K562 (cell line): ENCODE data around the gene ECSIT. TPM values are rescaled to one million over a fixed set of nuclear protein-coding genes. Genes with fewer than 3 reads are reported as not detected.

Experiments used
- DEAF1 ChIP-seq: fragments of 450-650 bp; formaldehyde crosslinking; IDR thresholded peaks from 2 replicates; pipeline ENCODE4 v1.4.0; 2020; ENCODE audit warnings: mild to moderate bottlenecking, moderate library complexity
- DPF2 ChIP-seq: fragments of 450-650 bp; IDR thresholded peaks from 2 replicates; pipeline ENCODE4 v1.6.1; 2016
- ETV6 ChIP-seq, 3 experiments: fragments of 150-350 bp in 1 of 3; sonication (generic) in 1 of 3; formaldehyde crosslinking in 1 of 3; IDR thresholded peaks; 2 replicates each; pipeline versions ENCODE4 v1.6.1 to v1.8.0; 2014 to 2022; ENCODE audit warnings: borderline replicate concordance in 2 of 3, low read depth in 2 of 3, antibody characterized with exemption in 1 of 3, low read length in 1 of 3, mild to moderate bottlenecking in 1 of 3, missing genetic modification reagents in 1 of 3
- GATA2 ChIP-seq: sonication (generic); formaldehyde crosslinking; IDR thresholded peaks from 2 replicates; pipeline ENCODE4 v1.4.0; 2020; ENCODE audit warnings: mild to moderate bottlenecking, missing genetic modification reagents
- HMG20A ChIP-seq: fragments of 450-650 bp; formaldehyde crosslinking; conservative IDR thresholded peaks from 2 replicates; pipeline ENCODE4 v1.4.0; 2020; ENCODE audit warnings: mild to moderate bottlenecking, mixed read lengths
- KDM2B ChIP-seq: fragments of 250-450 bp; sonication (Bioruptor Pico); IDR thresholded peaks from 2 replicates; pipeline ENCODE4 v1.8.0; 2021; ENCODE audit warnings: mild to moderate bottlenecking, moderate library complexity
- MEF2D ChIP-seq: conservative IDR thresholded peaks from 2 replicates; pipeline ENCODE4 v1.6.1; 2016; ENCODE audit warnings: low read depth, missing genetic modification characterization, missing compliant biosample characterization
- MYNN ChIP-seq, 2 experiments: sonication (generic); formaldehyde crosslinking in 1 of 2; IDR thresholded peaks; 2 replicates each; pipeline versions ENCODE4 v1.5.0 to v1.6.1; 2016 to 2020; ENCODE audit warnings: antibody characterized with exemption in 1 of 2, missing genetic modification reagents in 1 of 2
- NFYB ChIP-seq: IDR thresholded peaks from 2 replicates; pipeline ENCODE4 v1.6.1; 2011; ENCODE audit warnings: mild to moderate bottlenecking, moderate library complexity; ENCODE audit not compliant: insufficient read length; ENCODE audit errors: extremely low read depth
- PCBP2 ChIP-seq: fragments of 200-400 bp; formaldehyde crosslinking; IDR thresholded peaks from 2 replicates; pipeline ENCODE4 v1.6.1; 2018; ENCODE audit warnings: low read length, low read depth, mild to moderate bottlenecking, moderate library complexity; ENCODE audit not compliant: poor library complexity, severe bottlenecking
- POLR2A ChIP-seq: fragments of 450-650 bp; conservative IDR thresholded peaks from 2 replicates; pipeline ENCODE4 v1.6.1; 2016
- SETDB1 ChIP-seq: IDR thresholded peaks from one replicate; pipeline ENCODE4 v1.6.1; 2012; ENCODE audit warnings: low read length, control low read depth, inconsistent platforms
- SMAD3 ChIP-seq: fragments of 450-650 bp; formaldehyde crosslinking; conservative IDR thresholded peaks from 2 replicates; pipeline ENCODE4 v1.4.0; 2020; ENCODE audit warnings: mild to moderate bottlenecking
- SMARCA5 ChIP-seq: fragments of 450-650 bp; IDR thresholded peaks from 2 replicates; pipeline ENCODE4 v1.6.1; 2016
- SNRNP70 ChIP-seq: fragments of 200-400 bp; formaldehyde crosslinking; optimal IDR thresholded peaks from 2 replicates; pipeline ENCODE3; 2017; ENCODE audit warnings: low read depth, low read length
- TAF1 ChIP-seq: IDR thresholded peaks from 2 replicates; pipeline ENCODE4 v1.6.1; 2011; ENCODE audit warnings: mild to moderate bottlenecking, low read length, moderate library complexity; ENCODE audit not compliant: insufficient read depth, control insufficient read depth, severe bottlenecking; ENCODE audit errors: extremely low read depth
- TAF15 ChIP-seq: fragments of 200-400 bp; formaldehyde crosslinking; IDR thresholded peaks from 2 replicates; pipeline ENCODE4 v1.6.1; 2017; ENCODE audit warnings: mild to moderate bottlenecking, low read depth, low read length, moderate library complexity
- ZKSCAN8 ChIP-seq: fragments of 200-800 bp; sonication (Bioruptor generic); IDR thresholded peaks from 2 replicates; pipeline ENCODE4 v1.6.1; 2016; ENCODE audit warnings: missing genetic modification characterization, missing compliant biosample characterization
- ZNF512 ChIP-seq: IDR thresholded peaks from 2 replicates; pipeline ENCODE4 v1.6.1; 2016; ENCODE audit warnings: missing genetic modification characterization, missing compliant biosample characterization
- ZNF717 ChIP-seq: fragments of 250-450 bp; sonication (Bioruptor Pico); IDR thresholded peaks from 2 replicates; pipeline ENCODE4 v1.5.0; 2021
- ZNF76 ChIP-seq: fragments of 250-450 bp; sonication (Bioruptor Pico); IDR thresholded peaks from 2 replicates; pipeline ENCODE4 v1.4.0; 2020; ENCODE audit warnings: mild to moderate bottlenecking, moderate library complexity, borderline replicate concordance
- ZNF764 ChIP-seq: fragments of 250-450 bp; sonication (Bioruptor Pico); IDR thresholded peaks from 2 replicates; pipeline ENCODE4 v1.4.0; 2020; ENCODE audit warnings: low read depth, mild to moderate bottlenecking, moderate library complexity
- polyA plus RNA-seq, 8 experiments: library from polyadenylated mRNA; depleted of rRNA in 4 of 8; stranded (reverse) in 5 of 8; unstranded in 3 of 8; fragments of >200 nt; fragmentation: Nextera tagmentation in 2 of 8; fragmentation: Illumina TruSeq in 1 of 8; extraction: Ambion mirVana in 2 of 8; extraction: Trizol in 1 of 8; gene quantifications; 2 replicates each; pipeline versions ENCODE4 v1.2.1 to v1.2.3, GENCODE V29; 2011 to 2014; ENCODE audit warnings: inconsistent platforms in 1 of 8, missing spikeins in 1 of 8
- total RNA-seq, 7 experiments: library from RNA; depleted of rRNA in 6 of 7; stranded (reverse); fragments of >200 nt in 6 of 7; fragmentation: Illumina TruSeq in 2 of 7; extraction: Trizol in 2 of 7; gene quantifications; 2 replicates each; pipeline versions ENCODE4 v1.2.1 to v1.2.3, GENCODE V29; 2011 to 2021; ENCODE audit warnings: low replicate concordance in 1 of 7
- TF ChIP-seq, protein P1 (sequence below): fragments of 250-450 bp; sonication (Bioruptor Pico); IDR thresholded peaks from 2 replicates; pipeline ENCODE4 v1.4.0; 2020

ECSIT gene
- total and polyA plus RNA-seq, 9 of the 15 experiments (the other 6 are each of a cell fraction or from before 2014, with no cell fraction given), result 1.1 to 82.5 (median 43.9) TPM

DNA sequence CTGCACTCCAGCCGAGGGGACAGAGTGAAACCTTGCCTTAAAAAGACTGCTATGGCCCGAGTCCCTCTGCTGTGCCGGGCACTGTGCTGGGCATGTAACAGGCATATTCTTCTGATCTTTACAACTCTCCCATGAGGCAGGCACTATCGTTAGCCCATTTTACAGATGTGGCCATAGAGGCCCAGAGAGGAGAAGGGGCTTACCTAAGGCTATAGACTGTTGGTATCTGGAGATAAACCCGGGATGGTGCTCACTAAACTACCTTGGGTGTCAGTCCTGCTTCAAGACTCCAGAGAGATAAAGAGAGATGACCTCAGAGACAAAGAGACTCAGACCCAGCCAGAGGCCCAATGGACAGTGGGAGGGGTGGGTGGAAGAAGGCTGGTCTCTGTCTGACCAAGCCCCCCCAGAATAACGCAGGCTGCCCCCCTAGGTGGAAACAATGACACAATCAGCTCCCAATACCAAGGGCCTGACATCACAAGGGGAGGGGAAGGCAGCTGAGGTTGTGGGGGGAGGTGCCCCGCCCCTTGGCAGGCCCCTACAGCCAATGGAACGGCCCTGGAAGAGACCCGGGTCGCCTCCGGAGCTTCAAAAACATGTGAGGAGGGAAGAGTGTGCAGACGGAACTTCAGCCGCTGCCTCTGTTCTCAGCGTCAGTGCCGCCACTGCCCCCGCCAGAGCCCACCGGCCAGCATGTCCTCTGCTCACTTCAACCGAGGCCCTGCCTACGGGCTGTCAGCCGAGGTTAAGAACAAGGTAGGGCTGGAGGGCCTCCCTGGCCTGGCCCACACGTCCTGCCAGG is 9.5 kb upstream of the ECSIT start, which contains the start of gene CNN1 (continued):
- TF ChIP-seq, protein P1, sequence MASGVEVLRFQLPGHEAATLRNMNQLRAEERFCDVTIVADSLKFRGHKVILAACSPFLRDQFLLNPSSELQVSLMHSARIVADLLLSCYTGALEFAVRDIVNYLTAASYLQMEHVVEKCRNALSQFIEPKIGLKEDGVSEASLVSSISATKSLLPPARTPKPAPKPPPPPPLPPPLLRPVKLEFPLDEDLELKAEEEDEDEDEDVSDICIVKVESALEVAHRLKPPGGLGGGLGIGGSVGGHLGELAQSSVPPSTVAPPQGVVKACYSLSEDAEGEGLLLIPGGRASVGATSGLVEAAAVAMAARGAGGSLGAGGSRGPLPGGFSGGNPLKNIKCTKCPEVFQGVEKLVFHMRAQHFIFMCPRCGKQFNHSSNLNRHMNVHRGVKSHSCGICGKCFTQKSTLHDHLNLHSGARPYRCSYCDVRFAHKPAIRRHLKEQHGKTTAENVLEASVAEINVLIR (CRISPR knock-in tag), result 0 out of 2 replicates have a peak, but pooled peaks have one; percentile 23
- TF ChIP-seq PCBP2 (no peak), SNRNP70 (no peak), ETV6 (IDR thresholded peaks at IDR 0.05; ENCODE audit: borderline replicate concordance in 1 of 2, low read depth in 2 of 2, low read length in 1 of 2) (no peak), ETV6 (CRISPR knock-in tag; IDR thresholded peaks at IDR 0.05; ENCODE audit: borderline replicate concordance) (no peak), HMG20A (CRISPR knock-in tag) (no peak), ZNF717 (CRISPR knock-in tag) (no peak), ZNF76 (no peak), MEF2D (tag) (no peak), ZKSCAN8 (CRISPR knock-in tag) (no peak), POLR2A (peak; percentile 53), SMARCA5 (peak; percentile 90; the same call in 1 of the 2 replicates), GATA2 (no peak), DPF2 (peak; percentile 48), NFYB (no peak), ZNF764 (CRISPR knock-in tag) (no peak), ZNF512 (tag) (no peak), SETDB1 (no peak), MYNN (IDR thresholded peaks at IDR 0.05) (no peak), MYNN (CRISPR knock-in tag; IDR thresholded peaks at IDR 0.05) (no peak), KDM2B (no peak), TAF15 (no peak), SMAD3 (no peak), TAF1 (no peak), DEAF1 (no peak)
